GM12873 (cell line): ENCODE results near the gene DTNB.
A peak's percentile ranks its signal among the peaks of the same experiment; 100 is the strongest.

ENCODE experiments used
- CTCF ChIP-seq: IDR thresholded peaks from 2 replicates; pipeline ENCODE4 v1.5.1; 2012; ENCODE audit warnings: low read depth, mild to moderate bottlenecking, moderate library complexity, low read length, control low read depth; ENCODE audit not compliant: insufficient read depth; ENCODE audit errors: missing control alignments

The DTNB gene

GRCh38 chr2:25709349-25709748, 36.0 kb upstream of the DTNB start:
- TF ChIP-seq CTCF = no peak

- no peak for TF ChIP-seq CTCF
Measured at GRCh38 chr2:25707927-25708590, 34.7 kb upstream of the DTNB start.

GRCh38 chr2:25701801-25702200, 28.4 kb upstream of the DTNB start:
- TF ChIP-seq CTCF = no peak

- TF ChIP-seq CTCF = peak; percentile 75
Measured at GRCh38 chr2:25700221-25700660, 26.9 kb upstream of the DTNB start.

GRCh38 chr2:25699216-25699615, 25.8 kb upstream of the DTNB start:
- TF ChIP-seq CTCF = no peak

GRCh38 chr2:25698752-25699151, 25.4 kb upstream of the DTNB start:
- TF ChIP-seq CTCF = no peak

GRCh38 chr2:25697559-25698341, 24.4 kb upstream of the DTNB start:
- no peak for TF ChIP-seq CTCF
